GM23338 (cell line): ENCODE measurements around the gene EID2. TPM values are rescaled to one million over a fixed set of nuclear protein-coding genes. Genes with fewer than 3 reads are reported as not detected.

Source experiments
- ATAC-seq: fragments of 200-7000 bp; cut with Tn5 transposase; 3 replicates; pipeline ENCODE4 v1.9.1; 2020
- DNase-seq: peaks from one replicate; pipeline ENCODE4 v3.0.0-alpha.2; 2015; ENCODE audit warnings: low spot score
- H2AFZ ChIP-seq: fragments of 200-600 bp; sonication (generic); 2 replicates; pipeline ENCODE4 v1.8.0; 2016; ENCODE audit warnings: antibody characterized with exemption, mild to moderate bottlenecking, moderate library complexity
- H3F3A ChIP-seq: fragments of 200-600 bp; sonication (generic); replicated peaks from 2 replicates; pipeline ENCODE4 v1.8.0; 2017; ENCODE audit warnings: antibody characterized with exemption, mixed run types, low read depth
- H3K27ac ChIP-seq: fragments of 200-600 bp; sonication (generic); 2 replicates; pipeline ENCODE4 v1.6.1; 2016; ENCODE audit warnings: low read depth
- H3K27me3 ChIP-seq: fragments of 200-600 bp; sonication (generic); 2 replicates; pipeline ENCODE4 v1.8.0; 2016; ENCODE audit warnings: mild to moderate bottlenecking, mixed run types, moderate library complexity; ENCODE audit not compliant: insufficient read depth
- H3K36me3 ChIP-seq: fragments of 200-600 bp; sonication (generic); 2 replicates; pipeline ENCODE4 v1.8.0; 2016; ENCODE audit warnings: mild to moderate bottlenecking; ENCODE audit not compliant: insufficient read depth
- H3K4me1 ChIP-seq: fragments of 200-600 bp; sonication (generic); 2 replicates; pipeline ENCODE4 v1.8.0; 2016; ENCODE audit warnings: mild to moderate bottlenecking, moderate library complexity; ENCODE audit not compliant: insufficient read depth
- H3K4me2 ChIP-seq: fragments of 200-600 bp; sonication (generic); 2 replicates; pipeline ENCODE4 v1.7.1; 2017; ENCODE audit warnings: mixed run types
- H3K4me3 ChIP-seq: fragments of 200-600 bp; sonication (generic); 2 replicates; pipeline ENCODE4 v1.6.1; 2016; ENCODE audit warnings: mixed run types
- H3K79me2 ChIP-seq: fragments of 200-600 bp; sonication (generic); replicated peaks from 2 replicates; pipeline ENCODE4 v1.8.0; 2017; ENCODE audit warnings: mild to moderate bottlenecking; ENCODE audit not compliant: insufficient read depth
- H3K9me2 ChIP-seq: fragments of 200-600 bp; sonication (generic); 2 replicates; pipeline ENCODE4 v1.8.0; 2017; ENCODE audit not compliant: insufficient read depth
- H4K20me1 ChIP-seq: fragments of 200-600 bp; sonication (generic); replicated peaks from 2 replicates; pipeline ENCODE4 v1.8.0; 2017; ENCODE audit warnings: mild to moderate bottlenecking; ENCODE audit not compliant: insufficient read depth
- H3K27ac Mint-ChIP-seq: 2 replicates; pipeline ENCODE4 v1.8.0; 2020; ENCODE audit warnings: inconsistent platforms, mild to moderate bottlenecking, moderate library complexity, mixed read lengths
- H3K27me3 Mint-ChIP-seq: 3 replicates; pipeline ENCODE4 v1.8.0; 2022; ENCODE audit warnings: low read depth, mild to moderate bottlenecking, moderate library complexity, mixed read lengths, inconsistent platforms; ENCODE audit not compliant: insufficient read depth, poor library complexity
- H3K36me3 Mint-ChIP-seq: 3 replicates; pipeline ENCODE4 v1.8.0; 2021; ENCODE audit warnings: low read depth, mild to moderate bottlenecking, inconsistent platforms, moderate library complexity, mixed read lengths
- H3K4me1 Mint-ChIP-seq: 3 replicates; pipeline ENCODE4 v1.8.0; 2020; ENCODE audit warnings: mild to moderate bottlenecking, inconsistent platforms, mixed read lengths
- H3K4me3 Mint-ChIP-seq: 3 replicates; pipeline ENCODE4 v1.8.0; 2021; ENCODE audit warnings: moderate library complexity, mild to moderate bottlenecking, inconsistent platforms, mixed read lengths
- H3K9me3 Mint-ChIP-seq: 3 replicates; pipeline ENCODE4 v1.8.0; 2020; ENCODE audit warnings: moderate library complexity, mild to moderate bottlenecking, inconsistent platforms, mixed read lengths
- EZH2 ChIP-seq: fragments of 200-600 bp; sonication (generic); IDR thresholded peaks from one replicate; pipeline ENCODE4 v1.8.0; 2017; ENCODE audit warnings: antibody characterized with exemption, mild to moderate bottlenecking, low read depth; ENCODE audit not compliant: unreplicated experiment
- EZH2phosphoT487 ChIP-seq: fragments of 200-600 bp; sonication (generic); IDR thresholded peaks from one replicate; pipeline ENCODE4 v1.8.1; 2018; ENCODE audit warnings: antibody characterized with exemption; ENCODE audit not compliant: unreplicated experiment
- NANOG ChIP-seq: IDR thresholded peaks from 2 replicates; pipeline ENCODE4 v1.6.1; 2016; ENCODE audit warnings: antibody characterized with exemption, borderline replicate concordance
- POLR2AphosphoS5 ChIP-seq: IDR thresholded peaks from 2 replicates; pipeline ENCODE4 v1.6.1; 2016; ENCODE audit warnings: antibody characterized with exemption, low read depth
- STAT1 ChIP-seq: IDR thresholded peaks from one replicate; pipeline ENCODE4 v1.6.1; 2016; ENCODE audit warnings: antibody characterized with exemption; ENCODE audit not compliant: unreplicated experiment
- ZNF331 ChIP-seq: fragments of 250-450 bp; sonication (Bioruptor Pico); IDR thresholded peaks from 2 replicates; pipeline ENCODE4 v1.5.0; 2020; ENCODE audit warnings: low read depth, mild to moderate bottlenecking, moderate library complexity
- polyA plus RNA-seq: library from polyadenylated mRNA; unstranded; fragments of >200 nt; fragmentation: Nextera tagmentation; extraction: Ambion mirVana; gene quantifications from 2 replicates; pipeline ENCODE4 v1.2.1, GENCODE V29; 2016
- total RNA-seq: library from RNA; depleted of rRNA; stranded (reverse); fragments of >200 nt; shearing (Covaris generic); gene quantifications from 2 replicates; pipeline ENCODE4 v1.2.3, GENCODE V29; 2014
- TF ChIP-seq, protein P1 (sequence below): IDR thresholded peaks from one replicate; pipeline ENCODE4 v1.6.1; 2018; ENCODE audit warnings: antibody characterized with exemption; ENCODE audit not compliant: unreplicated experiment
- TF ChIP-seq, protein P2 (sequence below), 2 experiments: fragments of 200-600 bp in 1 of 2; sonication (generic) in 1 of 2; conservative IDR thresholded peaks; 2 replicates each; pipeline versions ENCODE4 v1.5.1 to v1.6.1; 2016 to 2017; ENCODE audit warnings: antibody characterized with exemption in 2 of 2, low read depth in 2 of 2, mild to moderate bottlenecking in 2 of 2, moderate library complexity in 1 of 2
- TF ChIP-seq, protein P3 (sequence below): fragments of 250-450 bp; sonication (Bioruptor Pico); IDR thresholded peaks from 2 replicates; pipeline ENCODE4 v1.5.0; 2020; ENCODE audit warnings: mild to moderate bottlenecking, moderate library complexity

Gene EID2
- total and polyA plus RNA-seq, 2 experiments from 2014 or later, result 24.4 to 25.2 TPM

DNA sequence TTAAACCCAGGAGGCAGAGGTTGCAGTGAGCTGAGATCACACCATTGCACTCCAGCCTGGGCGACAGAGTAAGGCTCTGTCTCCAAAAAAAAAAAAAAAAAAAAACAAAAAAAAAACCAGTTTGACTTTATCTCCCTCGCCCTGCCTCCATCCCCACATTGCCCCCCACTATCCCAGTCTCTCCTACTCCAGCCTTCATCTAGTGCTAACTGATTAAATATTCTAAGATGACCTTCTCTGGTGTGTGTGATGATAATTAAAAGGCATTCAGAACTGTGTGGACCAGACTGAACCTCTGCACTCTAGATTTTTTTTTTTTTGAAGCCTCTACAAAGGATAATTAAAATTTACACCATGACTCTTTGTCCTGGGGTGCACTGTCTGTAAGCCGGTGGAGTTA is 47.2 kb downstream of the EID2 start:
- H3K4me1 Mint-ChIP-seq, result peaks cover 10% of the 10 kb centered on the region
- DNase-seq (no peak), ATAC-seq (no peak)
- no peaks in the 10 kb centered on the region for H3K9me2 ChIP-seq
- peaks cover 18% of the 10 kb centered on the region for H3K4me1 ChIP-seq
- peak overlapping the region; percentile 74 for H3K27ac ChIP-seq
- H4K20me1 ChIP-seq, result no peaks in the 10 kb centered on the region; the same call in 1 of the 2 replicates
- TF ChIP-seq EZH2phosphoT487, result no peak
- no peak for TF ChIP-seq STAT1
- no peak for TF ChIP-seq NANOG
- TF ChIP-seq POLR2AphosphoS5, result no peak
- TF ChIP-seq, protein P1, sequence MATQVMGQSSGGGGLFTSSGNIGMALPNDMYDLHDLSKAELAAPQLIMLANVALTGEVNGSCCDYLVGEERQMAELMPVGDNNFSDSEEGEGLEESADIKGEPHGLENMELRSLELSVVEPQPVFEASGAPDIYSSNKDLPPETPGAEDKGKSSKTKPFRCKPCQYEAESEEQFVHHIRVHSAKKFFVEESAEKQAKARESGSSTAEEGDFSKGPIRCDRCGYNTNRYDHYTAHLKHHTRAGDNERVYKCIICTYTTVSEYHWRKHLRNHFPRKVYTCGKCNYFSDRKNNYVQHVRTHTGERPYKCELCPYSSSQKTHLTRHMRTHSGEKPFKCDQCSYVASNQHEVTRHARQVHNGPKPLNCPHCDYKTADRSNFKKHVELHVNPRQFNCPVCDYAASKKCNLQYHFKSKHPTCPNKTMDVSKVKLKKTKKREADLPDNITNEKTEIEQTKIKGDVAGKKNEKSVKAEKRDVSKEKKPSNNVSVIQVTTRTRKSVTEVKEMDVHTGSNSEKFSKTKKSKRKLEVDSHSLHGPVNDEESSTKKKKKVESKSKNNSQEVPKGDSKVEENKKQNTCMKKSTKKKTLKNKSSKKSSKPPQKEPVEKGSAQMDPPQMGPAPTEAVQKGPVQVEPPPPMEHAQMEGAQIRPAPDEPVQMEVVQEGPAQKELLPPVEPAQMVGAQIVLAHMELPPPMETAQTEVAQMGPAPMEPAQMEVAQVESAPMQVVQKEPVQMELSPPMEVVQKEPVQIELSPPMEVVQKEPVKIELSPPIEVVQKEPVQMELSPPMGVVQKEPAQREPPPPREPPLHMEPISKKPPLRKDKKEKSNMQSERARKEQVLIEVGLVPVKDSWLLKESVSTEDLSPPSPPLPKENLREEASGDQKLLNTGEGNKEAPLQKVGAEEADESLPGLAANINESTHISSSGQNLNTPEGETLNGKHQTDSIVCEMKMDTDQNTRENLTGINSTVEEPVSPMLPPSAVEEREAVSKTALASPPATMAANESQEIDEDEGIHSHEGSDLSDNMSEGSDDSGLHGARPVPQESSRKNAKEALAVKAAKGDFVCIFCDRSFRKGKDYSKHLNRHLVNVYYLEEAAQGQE, result no peak
- TF ChIP-seq, protein P2, sequence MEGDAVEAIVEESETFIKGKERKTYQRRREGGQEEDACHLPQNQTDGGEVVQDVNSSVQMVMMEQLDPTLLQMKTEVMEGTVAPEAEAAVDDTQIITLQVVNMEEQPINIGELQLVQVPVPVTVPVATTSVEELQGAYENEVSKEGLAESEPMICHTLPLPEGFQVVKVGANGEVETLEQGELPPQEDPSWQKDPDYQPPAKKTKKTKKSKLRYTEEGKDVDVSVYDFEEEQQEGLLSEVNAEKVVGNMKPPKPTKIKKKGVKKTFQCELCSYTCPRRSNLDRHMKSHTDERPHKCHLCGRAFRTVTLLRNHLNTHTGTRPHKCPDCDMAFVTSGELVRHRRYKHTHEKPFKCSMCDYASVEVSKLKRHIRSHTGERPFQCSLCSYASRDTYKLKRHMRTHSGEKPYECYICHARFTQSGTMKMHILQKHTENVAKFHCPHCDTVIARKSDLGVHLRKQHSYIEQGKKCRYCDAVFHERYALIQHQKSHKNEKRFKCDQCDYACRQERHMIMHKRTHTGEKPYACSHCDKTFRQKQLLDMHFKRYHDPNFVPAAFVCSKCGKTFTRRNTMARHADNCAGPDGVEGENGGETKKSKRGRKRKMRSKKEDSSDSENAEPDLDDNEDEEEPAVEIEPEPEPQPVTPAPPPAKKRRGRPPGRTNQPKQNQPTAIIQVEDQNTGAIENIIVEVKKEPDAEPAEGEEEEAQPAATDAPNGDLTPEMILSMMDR (conservative IDR thresholded peaks at IDR 0.05; ENCODE audit: low read depth in 2 of 2), result no peak
- TF ChIP-seq ZNF331 (CRISPR knock-in tag), result no peak
- TF ChIP-seq EZH2, result no peak
- TF ChIP-seq, protein P3, sequence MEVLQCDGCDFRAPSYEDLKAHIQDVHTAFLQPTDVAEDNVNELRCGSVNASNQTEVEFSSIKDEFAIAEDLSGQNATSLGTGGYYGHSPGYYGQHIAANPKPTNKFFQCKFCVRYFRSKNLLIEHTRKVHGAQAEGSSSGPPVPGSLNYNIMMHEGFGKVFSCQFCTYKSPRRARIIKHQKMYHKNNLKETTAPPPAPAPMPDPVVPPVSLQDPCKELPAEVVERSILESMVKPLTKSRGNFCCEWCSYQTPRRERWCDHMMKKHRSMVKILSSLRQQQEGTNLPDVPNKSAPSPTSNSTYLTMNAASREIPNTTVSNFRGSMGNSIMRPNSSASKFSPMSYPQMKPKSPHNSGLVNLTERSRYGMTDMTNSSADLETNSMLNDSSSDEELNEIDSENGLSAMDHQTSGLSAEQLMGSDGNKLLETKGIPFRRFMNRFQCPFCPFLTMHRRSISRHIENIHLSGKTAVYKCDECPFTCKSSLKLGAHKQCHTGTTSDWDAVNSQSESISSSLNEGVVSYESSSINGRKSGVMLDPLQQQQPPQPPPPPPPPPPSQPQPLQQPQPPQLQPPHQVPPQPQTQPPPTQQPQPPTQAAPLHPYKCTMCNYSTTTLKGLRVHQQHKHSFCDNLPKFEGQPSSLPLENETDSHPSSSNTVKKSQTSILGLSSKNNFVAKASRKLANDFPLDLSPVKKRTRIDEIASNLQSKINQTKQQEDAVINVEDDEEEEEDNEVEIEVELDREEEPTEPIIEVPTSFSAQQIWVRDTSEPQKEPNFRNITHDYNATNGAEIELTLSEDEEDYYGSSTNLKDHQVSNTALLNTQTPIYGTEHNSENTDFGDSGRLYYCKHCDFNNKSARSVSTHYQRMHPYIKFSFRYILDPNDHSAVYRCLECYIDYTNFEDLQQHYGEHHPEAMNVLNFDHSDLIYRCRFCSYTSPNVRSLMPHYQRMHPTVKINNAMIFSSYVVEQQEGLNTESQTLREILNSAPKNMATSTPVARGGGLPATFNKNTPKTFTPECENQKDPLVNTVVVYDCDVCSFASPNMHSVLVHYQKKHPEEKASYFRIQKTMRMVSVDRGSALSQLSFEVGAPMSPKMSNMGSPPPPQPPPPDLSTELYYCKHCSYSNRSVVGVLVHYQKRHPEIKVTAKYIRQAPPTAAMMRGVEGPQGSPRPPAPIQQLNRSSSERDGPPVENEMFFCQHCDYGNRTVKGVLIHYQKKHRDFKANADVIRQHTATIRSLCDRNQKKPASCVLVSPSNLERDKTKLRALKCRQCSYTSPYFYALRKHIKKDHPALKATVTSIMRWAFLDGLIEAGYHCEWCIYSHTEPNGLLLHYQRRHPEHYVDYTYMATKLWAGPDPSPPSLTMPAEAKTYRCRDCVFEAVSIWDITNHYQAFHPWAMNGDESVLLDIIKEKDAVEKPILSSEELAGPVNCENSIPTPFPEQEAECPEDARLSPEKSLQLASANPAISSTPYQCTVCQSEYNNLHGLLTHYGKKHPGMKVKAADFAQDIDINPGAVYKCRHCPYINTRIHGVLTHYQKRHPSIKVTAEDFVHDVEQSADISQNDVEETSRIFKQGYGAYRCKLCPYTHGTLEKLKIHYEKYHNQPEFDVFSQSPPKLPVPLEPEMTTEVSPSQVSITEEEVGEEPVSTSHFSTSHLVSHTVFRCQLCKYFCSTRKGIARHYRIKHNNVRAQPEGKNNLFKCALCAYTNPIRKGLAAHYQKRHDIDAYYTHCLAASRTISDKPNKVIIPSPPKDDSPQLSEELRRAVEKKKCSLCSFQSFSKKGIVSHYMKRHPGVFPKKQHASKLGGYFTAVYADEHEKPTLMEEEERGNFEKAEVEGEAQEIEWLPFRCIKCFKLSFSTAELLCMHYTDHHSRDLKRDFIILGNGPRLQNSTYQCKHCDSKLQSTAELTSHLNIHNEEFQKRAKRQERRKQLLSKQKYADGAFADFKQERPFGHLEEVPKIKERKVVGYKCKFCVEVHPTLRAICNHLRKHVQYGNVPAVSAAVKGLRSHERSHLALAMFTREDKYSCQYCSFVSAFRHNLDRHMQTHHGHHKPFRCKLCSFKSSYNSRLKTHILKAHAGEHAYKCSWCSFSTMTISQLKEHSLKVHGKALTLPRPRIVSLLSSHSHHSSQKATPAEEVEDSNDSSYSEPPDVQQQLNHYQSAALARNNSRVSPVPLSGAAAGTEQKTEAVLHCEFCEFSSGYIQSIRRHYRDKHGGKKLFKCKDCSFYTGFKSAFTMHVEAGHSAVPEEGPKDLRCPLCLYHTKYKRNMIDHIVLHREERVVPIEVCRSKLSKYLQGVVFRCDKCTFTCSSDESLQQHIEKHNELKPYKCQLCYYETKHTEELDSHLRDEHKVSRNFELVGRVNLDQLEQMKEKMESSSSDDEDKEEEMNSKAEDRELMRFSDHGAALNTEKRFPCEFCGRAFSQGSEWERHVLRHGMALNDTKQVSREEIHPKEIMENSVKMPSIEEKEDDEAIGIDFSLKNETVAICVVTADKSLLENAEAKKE (CRISPR knock-in tag), result no peak
- peaks cover 22% of the 10 kb centered on the region for H3K27me3 Mint-ChIP-seq
- no peak overlapping the region for H3K4me3 ChIP-seq
- peaks cover 25% of the 10 kb centered on the region; the same call in 1 of the 2 replicates for H3K36me3 ChIP-seq
- H3K36me3 Mint-ChIP-seq, result peaks cover 36% of the 10 kb centered on the region
- H3F3A ChIP-seq, result 0 out of 2 replicates have a peak, but pooled peaks cover 8% of the 10 kb centered on the region
- no peak overlapping the region for H3K4me3 Mint-ChIP-seq
- no peak overlapping the region for H2AFZ ChIP-seq
- H3K27ac Mint-ChIP-seq, result 0 out of 2 replicates have a peak overlapping the region, but pooled peaks have one; percentile 1
- no peaks in the 10 kb centered on the region for H3K9me3 Mint-ChIP-seq
- no peaks in the 10 kb centered on the region for H3K79me2 ChIP-seq
- H3K4me2 ChIP-seq, result no peak overlapping the region
- H3K27me3 ChIP-seq, result peaks cover 10% of the 10 kb centered on the region; the same call in 1 of the 2 replicates
